Brain pericyte (primary cell): ENCODE data around the gene LDLRAD2.
"Not testable (repeated sequence)": the region's sequence is repeated elsewhere in the genome, so short reads cannot be mapped to it uniquely, and the experiment has no call there.

Experiments
- DNase-seq: peaks from one replicate; pipeline ENCODE4 v3.0.0-alpha.2; 2012; ENCODE audit warnings: low read depth, low spot score

The LDLRAD2 gene

DNA sequence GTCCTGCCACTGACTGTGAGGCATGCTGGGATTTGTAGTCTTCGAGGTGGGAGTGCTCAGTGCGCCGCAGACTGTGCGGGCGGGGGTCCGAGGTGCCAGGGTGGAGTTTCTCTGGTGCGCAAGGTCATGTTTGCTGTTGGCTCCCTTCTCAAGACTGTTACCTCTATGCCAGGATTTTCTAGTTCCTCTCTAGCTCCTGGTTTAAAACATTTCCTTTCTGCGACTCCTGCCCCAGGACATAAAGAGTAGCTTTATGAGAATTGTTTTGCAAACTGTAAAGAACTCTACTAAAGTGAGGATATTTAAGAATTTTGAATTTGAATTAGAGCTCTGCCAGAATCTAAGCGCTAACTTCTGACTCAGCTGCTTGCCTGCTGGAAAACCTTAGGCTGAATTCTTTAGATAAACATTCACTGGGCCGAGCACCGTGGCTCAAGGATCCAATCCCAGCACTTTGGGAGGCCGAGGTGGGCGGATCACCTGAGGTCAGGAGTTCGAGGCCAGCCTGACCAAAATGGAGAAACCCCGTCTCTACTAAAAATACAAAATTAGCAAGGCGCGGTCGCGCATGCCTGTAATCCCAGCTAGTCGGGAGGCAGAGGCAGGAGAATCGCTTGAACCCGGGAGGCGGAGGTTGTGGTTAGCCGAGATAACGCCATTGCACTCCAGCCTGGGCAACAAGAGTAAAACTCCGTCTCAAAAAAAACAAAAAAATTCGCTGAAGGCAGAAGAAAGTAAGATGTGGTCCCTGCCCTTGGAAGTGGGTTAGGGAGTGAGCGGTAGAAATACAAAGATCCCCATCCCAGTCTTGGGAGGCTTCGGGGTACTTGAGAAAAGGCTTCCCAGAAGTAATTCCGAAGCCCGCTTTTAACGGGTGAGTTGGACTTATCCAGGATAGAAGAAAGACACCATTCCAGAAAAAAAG lies 28.1 kb upstream of the LDLRAD2 start:
- DNase-seq: no peak

DNA sequence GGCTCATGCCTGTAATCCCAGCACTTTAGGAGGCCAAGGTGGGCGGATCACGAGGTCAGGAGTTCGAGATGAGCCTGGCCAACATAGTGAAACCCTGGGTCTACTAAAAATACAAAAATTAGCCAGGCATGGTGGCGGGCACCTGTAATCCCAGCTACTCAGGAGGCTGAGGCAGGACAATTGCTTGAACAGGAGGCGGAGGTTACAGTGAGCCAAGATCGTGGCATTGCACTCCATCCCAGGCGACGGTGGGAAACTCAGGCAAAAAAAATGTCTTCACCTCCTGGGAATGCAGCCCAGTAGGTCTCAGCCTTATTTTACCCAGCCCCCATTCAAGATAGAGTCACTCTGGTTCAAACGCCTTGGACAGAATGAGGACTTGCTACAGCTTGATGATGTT lies 26.3 kb upstream of the LDLRAD2 start:
- not testable (repeated sequence) for DNase-seq

DNA sequence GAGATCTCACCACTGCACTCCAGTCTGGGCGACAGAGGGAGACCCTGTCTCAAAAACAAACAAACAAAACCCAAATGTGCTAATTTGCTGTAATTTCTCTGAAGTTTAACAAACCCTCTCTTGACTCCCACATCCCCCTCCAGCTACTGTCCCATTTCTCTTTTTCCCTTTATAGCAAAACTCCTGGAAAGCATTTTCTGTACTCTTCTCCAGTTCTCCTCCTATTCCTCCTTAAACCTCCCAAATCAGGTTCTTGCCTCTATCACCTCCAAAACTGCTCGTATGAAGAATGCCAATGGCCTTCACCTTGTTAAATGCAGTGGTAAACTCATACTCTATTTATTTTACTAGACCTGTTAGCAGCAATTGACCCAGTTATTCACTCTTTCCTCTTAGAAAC lies 25.4 kb upstream of the LDLRAD2 start:
- no peak for DNase-seq

DNA sequence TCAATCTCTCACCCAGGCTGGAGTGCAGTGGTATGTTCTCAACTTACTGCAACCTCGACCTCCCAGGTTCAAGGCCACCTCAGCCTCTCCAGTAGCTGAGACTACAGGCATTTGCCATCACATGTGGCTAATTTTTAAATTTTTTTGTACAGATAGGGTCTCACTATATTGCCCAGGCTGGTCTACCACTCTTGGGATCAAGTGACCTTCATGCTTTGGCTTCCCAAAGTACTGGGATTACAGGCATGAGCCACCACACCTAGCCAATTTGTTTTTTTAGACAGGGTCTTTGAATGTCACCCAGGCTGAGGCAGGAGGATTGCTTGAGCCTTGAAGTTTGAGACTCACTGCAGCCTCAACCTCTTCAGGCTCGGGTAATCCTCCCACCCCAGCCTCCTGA lies 19.0 kb upstream of the LDLRAD2 start:
- no peak for DNase-seq

DNA sequence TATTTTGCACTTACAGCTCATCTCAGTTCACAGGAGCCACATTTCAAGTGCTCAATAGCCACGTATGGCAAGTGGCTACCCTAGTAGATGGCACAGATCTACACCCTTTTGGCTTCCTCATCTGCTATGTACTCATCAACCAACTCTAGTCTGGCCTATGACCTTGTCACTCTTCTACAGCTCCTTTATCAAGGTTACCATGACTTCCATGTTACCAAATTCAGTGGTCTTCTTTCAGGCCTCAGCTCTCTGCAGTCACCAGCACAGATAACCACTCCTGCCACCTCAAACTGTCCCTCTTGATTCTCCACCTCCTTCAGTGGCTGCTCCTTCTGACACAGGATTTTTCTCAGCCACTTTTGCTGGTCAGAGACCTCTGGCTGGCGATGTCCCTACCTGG lies 17.4 kb upstream of the LDLRAD2 start:
- no peak for DNase-seq

DNA sequence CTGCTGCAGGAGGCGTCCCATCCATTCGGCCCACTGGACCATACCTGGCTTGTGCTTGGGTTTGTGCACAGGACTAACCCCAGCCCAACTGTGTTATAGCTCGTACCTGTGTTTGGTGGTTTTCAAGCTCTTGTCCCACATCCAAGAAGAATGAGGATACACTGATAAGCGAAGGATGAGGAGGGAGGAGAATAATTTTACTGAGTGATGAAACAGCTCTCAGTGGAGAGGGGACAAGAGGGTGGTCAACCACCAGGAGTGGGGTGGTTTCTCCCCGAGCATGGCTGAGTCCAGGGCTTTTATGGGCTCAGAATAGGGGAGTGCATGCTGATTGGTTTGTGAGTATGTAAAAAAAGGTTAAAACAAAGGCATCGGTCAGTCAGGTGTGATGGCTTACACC lies 17.0 kb upstream of the LDLRAD2 start:
- DNase-seq: no peak

DNA sequence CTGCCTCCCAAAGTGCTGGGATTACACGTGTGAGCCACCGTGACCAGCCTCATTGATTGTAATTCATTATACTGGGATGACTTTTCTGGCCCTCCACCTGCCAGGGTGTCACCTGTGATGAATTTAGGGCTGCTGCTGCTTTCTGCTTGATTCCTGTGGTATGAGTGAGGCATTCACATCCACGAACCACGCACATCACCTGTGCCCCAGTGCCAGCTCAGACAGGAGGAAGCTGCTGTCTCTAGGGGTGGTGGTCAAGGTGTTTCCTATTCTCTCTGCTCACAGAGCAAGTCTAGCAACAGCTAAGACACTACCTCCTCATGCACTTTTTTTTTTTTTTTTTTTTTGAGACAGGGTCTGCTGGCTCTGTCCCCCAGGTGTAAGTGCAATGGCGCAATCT lies 12.3 kb upstream of the LDLRAD2 start:
- DNase-seq: no peak

DNA sequence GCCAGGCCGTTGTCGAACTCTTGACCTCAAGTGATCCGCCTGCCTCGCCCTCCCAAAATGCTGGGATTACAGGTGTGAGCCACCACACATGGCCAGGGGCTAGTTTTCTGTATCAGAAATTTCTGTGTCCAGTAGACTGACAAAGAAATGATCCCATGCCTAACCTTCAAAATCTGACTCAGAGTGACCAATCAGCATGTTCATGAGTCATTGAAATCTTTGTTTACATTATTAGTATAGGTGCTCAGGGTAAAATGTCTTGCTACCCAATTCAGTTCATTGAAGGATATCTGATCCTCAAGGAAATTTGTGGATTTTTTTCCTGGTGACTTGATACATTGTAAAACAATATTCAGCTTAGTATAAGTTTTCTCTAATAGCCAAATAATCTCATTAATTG lies 11.0 kb upstream of the LDLRAD2 start:
- DNase-seq: no peak

DNA sequence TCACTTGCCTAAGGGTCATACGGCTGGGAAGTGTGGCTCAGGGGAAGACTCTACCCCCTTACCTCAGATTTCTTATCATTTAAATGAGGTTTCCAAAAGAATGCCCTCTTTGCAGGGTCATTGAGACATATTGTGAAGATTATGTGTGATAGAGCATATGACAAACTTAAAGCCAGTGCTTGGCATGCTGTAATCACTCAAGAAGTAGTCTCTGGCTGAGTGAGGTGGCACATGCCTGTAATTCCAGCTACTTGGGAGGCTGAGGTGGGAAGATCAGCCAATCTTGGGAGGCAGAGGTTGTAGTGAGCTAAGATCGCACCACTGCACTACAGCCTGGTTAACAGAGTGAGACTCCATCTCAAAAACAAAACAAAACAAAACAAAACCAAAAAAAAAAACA lies 7.5 kb upstream of the LDLRAD2 start:
- no peak for DNase-seq

DNA sequence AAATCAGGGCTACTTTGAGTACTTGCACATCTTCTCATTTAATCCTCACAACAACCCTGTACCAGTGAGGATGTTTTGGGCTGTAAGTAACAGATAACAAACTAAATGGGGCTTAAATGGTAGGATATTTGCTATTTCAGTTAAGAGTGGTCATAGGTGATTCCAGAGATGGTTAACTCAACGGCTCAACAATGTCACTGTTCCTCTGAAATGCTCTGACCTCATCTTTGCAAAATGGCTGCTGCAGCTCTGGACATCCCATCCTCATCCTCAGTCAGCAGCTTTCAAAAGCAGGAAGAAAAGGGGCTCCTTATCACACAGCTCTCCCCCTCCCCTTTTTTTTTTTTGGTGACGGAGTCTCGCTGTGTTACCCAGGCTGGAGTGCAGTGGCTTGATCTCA lies 1.5 kb downstream of the LDLRAD2 start:
- DNase-seq: no peak

DNA sequence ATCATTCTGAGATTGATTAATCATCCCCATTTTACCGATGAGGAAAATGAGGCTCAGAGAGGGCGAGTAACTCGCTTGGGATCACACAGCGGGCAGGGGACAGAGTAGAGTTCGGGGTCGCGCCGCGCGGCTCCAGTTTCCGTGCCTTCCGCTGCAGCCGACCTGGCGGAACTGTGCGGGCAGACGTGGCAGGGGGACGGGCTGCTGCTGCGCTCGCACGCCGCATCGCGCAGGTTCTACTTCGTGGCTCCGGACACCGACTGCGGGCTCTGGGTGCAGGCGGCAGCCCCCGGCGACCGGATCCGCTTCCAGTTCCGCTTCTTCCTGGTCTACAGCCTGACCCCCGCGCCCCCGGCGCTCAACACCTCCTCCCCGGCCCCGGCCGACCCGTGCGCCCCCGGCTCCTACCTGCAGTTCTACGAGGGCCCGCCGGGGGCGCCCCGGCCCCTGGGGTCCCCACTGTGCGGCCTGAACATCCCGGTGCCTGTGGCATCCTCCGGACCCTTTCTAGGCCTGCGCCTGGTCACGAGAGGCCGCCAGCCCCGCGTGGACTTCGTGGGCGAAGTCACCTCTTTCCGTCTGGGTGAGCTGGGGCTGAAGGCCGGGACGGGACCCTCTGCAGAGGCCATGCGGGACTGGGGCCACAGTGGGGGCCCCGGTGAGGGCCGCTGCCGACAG lies 2.3 kb downstream of the LDLRAD2 start:
- no peak for DNase-seq

DNA sequence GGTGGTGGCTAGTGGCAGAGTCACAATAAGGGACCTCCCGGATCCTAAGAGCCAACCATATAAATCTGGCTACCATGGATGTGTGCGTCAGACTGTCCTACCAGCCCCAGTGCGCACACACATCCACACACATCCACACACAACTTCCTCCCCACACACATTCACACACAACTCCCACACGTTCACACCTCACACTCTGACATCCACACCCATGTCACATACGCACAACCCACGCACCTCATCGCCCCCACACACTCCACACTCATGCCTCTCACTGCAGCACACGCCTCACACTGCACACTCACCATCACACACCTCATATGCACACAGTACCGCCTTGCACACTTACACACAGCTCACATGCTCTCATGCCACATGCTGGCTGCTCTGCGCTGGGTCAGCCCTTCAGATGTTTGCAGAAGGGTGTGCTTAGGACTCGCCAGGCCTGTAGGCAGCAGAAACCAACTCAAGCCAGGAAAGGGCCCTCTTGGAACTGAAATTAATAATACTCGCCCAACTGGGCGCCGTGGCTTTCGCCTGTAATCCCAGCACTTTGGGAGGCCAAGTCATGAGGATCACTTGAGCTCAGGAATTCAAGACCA lies 3.0 kb downstream of the LDLRAD2 start:
- DNase-seq: no peak

DNA sequence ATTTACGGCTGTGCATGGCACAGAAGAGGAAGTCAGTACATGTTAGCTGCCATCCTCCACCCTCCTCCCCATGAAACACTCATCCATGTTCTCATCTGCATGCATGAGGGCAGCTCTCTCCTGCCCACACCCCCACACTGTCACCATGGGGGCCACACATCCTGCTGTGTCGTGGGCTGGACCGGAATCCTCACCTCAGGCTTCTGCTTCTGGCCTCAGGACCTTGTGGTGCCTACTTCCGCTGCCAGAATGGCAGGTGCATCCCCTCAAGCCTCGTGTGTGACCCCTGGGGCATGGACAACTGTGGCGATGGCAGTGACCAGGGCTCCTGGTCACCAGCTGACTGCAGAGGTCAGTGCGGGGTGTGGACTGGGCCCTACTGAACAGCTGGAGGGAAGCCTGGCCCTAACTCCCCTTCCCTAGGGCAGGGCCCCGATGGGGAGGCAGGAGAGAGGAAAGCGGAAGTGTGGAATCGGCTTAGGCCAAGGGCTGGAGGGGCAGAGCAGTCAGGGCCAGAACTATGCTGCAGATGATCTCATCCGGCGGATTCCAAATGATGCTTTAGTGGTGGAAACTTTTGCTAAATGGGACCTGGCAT lies 3.8 kb downstream of the LDLRAD2 start:
- DNase-seq: no peak

DNA sequence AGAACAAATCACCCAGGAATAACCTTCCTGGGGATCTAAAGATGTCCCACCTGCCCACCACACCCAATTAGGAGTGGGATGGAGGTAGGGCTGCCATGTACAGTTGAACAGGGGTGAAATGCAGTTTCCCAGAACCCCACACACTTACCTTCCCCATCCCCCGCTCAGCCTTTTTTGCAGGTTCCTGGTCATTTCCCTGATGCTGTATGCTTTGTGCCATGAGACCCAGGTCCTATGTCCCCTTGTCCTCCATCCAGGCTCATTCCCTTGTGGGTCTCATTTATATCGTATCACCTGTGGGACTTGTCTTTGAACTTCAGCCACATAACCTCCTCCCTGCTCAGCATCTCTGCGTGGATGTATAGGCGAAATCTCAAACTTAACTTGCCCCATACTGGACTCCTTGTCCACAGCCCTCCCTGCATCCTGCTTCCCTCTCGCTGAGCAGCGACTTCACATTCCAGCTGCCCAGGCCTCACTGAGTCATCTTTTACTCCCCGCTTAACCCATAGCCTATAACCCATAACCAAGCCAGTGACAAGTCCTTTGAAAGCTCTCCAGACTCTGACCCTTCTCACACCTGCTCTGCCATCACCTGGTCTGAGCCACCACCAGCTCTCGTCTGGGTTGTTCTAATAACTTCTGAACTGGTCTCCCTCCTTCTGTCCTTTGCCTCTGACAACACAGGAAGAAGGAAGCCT lies 4.7 kb downstream of the LDLRAD2 start:
- DNase-seq: no peak

DNA sequence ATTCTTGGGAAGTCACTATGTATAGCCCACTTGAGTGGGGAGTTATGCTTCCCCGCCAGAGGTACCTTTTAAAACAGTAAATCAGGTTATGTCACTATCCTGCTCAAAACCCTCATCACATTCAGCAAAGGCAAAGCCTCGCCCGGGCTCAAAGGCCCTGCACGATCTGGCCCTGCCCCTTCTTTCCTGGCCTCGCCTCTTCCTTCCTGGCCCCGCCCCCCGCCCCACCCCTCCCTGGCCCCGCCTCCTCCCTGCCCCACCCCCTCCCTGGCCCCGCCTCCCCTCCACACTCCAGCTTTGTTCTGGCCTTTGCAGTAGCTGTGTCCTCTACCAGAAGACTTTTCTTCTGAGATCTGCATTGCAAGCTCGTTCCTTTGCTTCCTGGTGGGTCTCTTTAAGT lies 6.6 kb downstream of the LDLRAD2 start:
- DNase-seq: no peak

DNA sequence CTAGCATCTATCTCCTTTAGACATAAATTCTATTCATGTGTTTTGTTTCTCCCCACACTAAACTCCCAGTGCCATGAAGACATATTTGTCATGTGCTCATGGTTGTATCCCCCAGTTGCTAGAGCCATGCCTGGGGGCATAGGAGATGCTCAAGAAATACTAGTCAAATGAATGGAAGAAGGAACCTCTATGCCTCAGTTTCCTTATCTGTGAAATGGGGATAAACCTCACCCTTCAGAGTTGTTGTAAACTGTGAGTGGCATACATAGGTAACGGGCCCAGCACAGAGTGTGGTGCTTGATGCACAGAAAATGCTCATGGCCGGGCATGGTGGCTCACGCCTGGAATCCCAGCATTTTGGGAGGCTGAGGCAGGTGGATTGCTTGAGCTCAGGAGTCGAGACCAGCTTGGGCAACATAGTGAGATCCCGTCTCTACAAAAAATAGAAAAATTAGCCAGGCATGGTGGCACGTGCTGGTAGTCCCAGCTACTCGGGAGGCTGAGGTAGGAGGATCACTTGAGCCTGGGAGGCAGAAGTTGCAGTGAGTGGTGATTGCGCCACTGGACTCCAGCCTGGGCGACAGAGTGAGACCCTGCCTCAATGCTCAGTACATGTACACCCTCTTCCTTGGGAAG lies 8.7 kb downstream of the LDLRAD2 start:
- no peak for DNase-seq

DNA sequence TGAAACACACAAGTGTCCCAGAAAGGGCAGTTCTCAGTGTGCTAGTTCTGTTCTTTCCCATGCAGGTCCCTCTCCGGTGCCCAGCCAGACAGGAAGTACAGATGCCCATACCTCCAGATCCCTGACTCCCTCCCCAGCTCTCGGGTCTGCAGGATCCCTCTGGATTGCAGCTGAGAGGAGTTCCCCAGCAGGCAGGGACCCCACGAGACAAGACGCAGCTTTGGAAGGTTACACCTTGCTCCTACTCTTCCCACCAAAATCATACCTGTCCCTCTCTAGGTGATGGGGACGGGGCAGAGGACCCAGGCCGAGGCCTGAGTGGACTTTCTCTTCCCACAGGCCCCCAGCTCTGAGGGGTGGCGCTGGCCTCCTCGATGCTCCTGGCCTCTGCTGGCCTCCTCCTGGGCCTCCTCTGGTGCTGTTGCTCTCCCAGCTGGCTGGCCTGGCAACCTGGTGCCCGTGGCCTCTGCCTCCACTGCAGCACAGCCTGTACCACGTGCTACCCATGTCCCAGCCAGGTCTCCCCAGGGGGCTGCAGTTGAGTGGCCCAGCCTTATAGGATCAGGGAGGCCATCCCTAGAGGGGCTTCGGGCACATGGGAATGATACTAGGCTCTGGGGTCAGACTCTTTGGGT lies 9.4 kb downstream of the LDLRAD2 start:
- no peak for DNase-seq

DNA sequence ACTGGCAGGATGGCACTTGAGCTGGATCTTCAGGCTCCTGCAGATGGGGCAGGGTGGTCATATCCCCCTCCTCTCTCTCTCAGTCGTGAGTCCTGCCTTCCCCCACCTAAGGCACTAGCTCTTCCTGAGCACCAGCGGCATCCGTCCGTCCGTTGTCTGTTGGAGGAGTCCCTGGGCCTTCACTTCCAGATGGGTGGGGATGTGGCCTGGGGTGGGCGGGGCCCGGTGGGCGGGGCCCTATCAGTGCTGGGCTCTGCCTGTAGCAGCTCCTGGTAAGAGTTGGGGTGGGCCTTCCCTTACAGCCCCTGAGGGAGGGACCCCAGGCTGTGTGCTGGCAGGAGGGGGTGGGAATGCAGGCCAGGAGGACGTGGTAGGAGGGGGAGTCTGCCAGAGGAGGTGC lies 10.3 kb downstream of the LDLRAD2 start:
- DNase-seq: no peak

DNA sequence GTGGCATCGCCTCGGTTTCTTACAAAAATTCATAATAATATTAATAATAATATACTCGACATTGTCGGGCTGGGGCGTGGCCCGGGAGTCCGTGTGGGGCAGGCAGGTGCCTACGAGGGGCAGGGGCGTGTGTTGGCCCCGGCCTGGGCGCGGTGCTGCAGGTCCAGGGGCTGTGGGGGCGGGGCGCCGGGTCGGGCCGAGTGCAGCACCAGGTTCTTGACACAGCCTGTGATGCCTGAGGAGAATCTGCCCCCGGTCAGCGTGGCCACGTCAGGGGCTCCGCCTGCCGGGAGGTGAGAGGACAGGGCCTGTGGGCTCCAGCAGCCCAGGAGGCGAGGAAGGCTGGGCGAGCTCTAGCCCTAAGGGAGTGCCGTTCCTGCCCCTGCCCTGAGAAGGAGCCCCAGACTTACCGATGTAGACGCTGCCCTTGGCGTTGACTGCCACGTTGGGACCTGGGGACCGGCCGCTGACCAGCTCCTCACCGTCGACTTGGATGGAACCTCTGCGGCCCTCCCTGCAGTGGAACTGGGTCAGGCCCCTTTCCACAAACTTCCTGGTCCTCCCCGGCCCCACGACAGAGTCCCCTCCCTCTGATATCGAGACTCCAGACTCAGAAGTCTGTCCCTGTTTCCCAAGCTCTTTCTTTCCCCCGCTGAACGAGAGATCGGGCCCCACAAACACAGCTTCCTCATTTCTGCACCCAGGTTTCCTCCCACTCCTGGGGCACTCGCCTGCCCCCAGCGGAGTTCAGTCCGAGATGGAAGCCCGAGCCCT lies 11.3 kb downstream of the LDLRAD2 start:
- no peak for DNase-seq
